Stimulated activated CD8-positive, alpha-beta memory T cell treated with anti-CD3 and anti-CD28 coated beads, Interleukin-15, amount 100 ng/mL, for 4 hours (primary cell): Measurements from ENCODE around the gene IST1.
A peak's percentile ranks its signal among the peaks of the same experiment; 100 is the strongest.
"Not testable (repeated sequence)": the region's sequence is repeated elsewhere in the genome, so short reads cannot be mapped to it uniquely, and the experiment has no call there.

Source experiments
- DNase-seq, 2 donors: peaks; one replicate each; pipeline ENCODE4 v3.0.0-alpha.2; 2020; ENCODE audit warnings: low read depth in 2 of 2

Gene IST1

DNA sequence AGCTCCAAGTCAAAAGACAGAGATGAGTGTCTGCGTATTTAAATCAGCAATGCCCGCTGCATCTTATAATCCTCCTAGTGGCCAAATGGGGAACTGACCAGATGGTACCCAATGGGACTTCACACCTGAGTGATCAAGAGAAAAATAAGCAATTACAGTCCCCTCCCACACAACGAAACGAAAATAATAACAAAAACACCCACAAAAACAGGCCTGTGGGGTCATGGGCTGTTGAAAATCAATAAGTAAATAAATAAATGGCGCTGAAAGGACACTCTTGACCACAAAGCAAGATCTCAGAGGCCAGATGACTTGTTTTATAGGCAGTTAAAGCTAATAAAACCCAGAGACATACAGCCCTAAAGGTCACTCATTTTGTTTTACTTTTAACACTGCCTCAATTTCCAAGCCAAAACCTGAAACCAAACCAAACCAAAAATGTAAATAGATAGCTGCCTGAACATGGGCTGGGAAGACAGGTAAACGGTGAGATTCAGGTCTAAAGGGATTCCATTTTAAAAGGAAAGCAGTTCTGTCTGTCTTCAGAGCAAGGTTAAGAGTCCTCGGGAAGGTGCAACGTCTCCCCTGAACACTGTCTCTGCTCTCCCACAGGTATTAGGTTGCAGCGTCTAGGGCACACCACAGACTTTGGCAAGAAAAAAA is 12.7 kb upstream of the IST1 start:
- DNase-seq: peak in 1 of 2 donors; percentile 57

DNA sequence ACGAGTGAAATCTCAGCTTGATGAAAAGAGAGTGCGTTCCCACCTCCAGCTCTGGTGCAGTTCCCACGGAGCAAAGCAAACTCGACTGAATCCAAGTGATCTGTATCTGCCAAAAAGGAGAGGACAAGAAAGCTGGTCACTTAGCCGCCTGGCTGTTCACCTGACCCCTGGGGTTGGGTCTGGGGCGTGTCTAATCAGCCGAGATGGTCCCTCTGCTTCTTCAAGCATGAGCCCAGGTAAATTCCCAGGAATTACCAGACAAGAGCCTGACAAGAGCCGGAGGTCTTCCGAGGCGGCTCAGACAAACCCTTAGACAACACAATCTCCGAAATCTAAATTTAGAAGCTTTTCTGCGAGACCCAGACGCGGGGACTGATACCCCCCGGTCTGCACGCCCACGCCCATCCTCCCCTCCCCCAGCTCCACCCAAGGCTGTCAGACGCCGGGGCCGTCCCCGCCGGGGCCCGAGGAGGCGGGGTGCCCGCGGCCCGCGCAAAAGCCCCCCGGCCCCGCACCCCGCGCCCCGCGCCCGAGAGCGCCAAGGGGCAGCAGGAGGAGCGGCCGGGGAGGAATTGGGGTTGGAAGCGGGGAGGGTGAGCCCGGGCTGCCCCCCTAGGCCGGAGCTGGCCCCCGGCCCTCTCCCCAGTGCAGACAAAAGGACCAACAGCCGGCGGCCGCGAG is 12.0 kb upstream of the IST1 start:
- DNase-seq: peak; percentile 42 to 62

DNA sequence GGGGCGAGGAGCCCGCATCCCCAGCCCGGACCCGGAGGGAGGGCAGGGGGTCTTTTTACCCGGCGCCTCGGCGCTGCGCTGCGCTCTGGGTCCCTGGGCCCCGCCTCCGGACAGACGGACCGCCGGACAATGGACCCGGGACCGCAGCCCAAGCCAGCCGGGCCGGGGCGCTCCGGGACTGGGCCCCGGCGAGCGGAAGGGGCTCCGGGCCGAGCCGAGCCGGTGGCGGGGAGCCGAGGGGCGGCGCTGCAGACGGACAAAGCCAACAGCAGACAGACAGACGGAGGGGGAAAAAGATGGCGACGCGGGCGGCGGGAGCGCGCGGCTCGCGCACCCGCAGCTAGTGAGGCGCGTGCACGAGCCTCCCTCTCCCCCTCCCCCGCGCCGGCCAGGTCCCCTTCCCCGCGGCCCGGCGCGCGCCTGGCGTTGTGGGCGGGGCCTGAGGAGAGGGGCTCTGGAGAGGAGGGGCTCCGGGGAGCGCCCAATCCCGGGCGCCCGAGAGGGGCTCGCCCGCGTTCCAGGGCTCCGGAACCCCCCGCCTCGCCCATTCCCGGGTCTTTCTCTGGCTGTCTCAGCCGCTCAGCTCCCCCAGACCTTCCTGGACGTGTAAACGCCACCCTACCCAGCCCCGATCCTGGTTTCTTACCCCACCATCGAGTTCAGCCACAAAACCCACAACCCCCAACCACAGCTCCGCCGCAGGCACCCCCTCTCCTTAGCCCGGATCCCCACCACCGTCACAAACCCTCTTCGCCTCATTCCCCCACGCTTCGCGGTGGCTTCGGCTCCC is 11.3 kb upstream of the IST1 start, which contains the start of gene ZNF821:
TSS of gene ZNF821 (minus strand) at position 334 of the 790 bp plus-strand sequence. CDS start 4,236 bp downstream, outside the sequence.
- DNase-seq: peak; percentile 32 to 50

DNA sequence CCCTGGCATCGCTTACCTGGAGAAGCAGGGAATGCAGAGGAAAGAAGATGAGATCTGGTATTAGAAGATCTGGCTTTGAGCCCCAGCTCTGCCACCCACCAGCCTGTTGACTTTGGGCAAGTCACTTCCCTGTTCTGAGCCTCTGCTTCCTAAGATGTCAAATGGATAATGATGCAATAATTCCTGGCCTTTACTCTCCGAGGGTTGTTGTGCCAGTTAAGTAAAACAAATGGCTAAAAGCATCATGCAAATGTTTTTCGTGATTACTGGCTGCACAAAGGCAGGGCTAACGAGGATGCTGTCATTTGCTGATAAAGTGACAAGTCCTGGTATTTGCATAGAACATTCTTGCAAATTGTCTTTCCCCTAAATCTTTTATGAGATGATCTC is 10.1 kb upstream of the IST1 start:
- no peak for DNase-seq

DNA sequence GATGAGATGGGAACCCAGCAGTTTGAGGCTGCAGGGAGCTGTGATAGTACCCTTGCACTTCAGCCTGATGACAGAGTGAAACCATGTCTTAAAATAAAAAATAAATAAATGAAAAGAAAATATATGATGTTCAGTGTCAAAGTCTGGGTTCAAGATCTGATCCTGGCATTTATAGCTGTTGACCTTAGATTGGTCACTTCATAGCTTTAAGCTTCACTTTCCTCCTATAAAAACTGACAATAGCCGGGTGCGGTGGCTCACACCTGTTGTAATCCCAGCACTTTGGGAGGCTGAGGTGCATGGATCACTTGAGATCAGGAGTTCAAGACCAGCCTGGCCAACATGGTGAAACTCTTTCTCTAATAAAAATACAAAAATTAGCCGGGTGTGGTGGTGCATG is 6.2 kb upstream of the IST1 start:
- no peak for DNase-seq

DNA sequence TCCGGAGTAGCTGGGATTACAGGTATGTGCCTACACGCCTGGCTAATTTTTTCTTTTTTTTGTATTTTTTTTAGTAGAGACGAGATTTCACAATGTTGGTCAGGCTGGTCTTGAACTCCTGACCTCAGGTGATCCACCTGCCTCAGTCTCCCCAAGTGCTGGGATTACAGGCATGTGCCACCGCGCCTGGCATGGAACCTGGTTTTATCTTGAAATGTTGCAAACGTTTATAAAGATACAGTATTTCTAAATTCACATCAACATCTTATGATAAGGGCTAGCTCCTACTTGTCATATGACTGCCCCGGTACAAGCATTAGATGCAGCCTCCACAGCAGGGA is 1.5 kb upstream of the IST1 start:
- DNase-seq: no peak

DNA sequence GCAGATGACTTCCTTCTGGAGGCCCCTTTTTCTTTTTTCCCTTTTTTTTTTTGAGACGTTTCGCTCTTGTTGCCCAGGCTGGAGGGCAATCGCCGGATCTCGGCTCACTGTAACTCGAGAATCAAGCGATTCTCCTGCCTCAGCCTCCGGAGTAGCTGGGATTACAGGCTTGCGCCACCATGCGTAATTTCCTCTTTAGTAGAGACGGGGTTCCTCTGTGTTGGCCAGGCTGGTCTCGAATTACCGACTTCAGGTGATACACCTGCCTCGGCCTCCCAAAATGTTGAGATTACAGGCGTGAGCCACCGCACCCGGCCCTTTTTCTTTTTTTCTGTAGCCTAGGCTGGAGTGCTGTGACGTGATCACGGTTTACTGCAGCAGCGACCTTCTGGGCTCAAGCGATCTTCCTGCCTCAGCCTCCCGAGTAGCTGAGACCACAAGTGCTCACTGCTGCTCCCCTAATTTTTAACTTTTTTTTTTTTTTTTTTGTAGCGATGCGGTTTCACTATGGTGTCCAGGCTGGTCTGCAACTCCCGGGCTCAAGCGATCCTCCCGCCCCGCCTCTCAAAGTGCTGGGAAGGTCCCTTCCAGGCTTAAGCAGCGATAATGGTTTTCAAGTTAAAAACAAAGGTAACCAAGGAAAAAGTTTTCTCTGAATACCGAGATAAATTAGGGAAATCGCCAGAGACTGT is 956 bp upstream of the IST1 start:
- DNase-seq: no peak

DNA sequence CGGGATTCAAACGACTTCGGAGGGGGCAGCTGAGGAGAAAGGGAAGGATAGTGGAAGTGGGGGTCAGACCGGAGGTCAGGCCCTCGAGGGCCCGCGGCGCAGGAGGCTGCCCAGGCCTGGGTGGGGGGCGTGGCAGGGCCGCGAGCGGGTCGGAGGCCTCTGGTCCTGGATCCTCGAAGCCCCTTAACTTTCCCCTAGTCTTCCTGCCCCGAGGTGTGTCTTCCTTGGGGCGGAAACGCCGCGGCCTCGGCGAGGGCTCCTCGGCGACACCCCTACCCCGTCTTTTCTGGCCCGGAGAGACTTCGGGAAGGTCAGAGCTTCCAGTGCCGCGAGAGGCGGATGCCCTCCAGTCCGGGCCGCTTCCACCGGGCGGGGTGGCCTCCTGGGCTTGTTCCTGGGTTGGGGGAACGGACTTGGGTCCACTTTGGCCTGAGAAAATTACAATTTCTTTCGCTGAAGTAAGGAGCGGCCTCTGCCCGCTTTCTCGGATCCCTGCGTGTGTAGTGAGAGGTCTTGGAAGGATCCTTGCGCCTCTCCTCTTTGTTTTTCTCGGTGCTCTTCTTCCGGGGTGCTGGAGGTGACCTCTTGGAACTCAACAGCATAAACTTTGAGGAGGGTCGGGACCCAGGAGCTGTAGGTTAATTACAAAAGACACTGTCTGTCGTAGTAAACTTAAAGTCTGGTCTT is 491 bp downstream of the IST1 start:
- no peak for DNase-seq

DNA sequence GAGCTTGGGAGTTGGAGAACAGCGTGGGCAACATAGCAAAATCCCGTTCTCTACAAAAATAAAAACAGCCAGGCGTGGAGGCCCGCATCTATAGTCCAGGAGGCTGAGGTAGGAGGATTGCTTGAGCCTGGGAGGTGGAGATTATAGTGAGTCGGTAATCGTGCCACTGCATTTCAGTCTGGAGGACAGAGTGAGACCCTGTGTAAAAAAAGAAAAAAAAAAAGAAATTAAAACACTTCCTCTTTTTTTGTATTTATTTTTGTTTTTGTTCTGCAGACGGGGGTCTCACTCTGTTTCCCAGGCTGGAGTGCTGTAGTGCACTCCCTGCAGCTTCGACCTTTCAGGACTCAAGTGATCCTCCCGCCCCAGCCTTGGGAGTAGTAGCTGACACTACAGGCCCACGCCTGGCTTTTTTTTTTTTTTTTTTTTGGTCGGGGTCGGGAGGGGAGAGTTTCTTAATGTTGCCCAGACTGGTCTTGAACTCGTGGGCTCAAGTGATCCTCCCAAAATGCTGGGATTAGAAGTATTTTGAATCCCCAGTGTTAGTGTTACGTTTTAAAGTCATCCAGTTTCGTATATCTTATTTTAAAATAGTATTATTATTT is 1.5 kb downstream of the IST1 start:
- DNase-seq: no peak

DNA sequence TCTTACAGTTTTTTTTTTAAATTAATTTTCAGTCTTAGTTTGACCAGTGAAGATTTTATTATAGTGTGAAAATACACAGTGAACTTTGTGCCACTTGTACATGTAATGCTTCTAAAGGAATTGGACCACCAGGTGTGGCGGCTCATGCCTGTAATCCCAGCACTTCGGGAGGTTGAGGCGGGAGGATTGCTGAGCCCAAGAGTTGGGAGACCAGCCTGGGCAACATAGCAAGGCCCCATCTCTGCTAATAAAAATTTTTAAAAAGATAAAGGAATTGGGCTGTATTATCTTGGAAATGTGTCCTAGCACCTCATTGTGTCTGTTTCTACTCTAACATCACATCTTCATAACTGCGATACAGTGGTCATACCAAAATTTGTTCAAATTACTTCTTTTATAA is 3.8 kb downstream of the IST1 start:
- DNase-seq: no peak

DNA sequence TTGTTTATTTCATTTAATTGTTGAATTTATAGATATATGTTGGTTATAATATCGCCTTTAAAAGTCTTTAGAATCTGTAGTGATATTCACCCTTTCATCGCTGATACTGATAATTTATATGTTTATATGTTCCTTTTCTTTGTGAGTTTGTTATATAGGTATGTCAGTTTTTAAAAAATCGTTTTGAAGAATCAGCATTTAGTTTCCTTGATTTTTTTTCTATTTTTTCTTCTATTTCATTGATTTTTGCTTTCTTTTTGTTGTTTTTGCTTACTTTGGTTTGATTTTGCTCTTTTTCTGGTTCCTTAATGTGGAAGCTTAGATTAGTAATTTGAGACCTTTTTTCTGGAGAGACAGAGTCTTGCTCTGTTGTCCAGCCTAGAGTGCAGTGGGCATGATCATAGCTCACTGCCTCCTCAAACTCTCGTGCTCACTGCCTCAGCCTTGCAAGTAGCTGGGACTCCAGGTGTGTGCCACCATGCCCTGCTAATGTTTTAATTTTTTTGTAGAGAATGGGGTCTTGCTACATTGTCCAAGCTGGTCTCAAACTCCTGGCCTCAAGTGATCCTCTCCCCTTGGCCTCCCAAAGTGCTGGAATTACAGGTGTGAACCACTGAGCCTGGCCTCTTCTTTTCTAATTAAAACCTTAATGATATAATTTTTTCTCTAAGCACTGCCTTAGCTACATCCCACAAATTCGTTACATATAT is 7.5 kb downstream of the IST1 start:
- DNase-seq: no peak

DNA sequence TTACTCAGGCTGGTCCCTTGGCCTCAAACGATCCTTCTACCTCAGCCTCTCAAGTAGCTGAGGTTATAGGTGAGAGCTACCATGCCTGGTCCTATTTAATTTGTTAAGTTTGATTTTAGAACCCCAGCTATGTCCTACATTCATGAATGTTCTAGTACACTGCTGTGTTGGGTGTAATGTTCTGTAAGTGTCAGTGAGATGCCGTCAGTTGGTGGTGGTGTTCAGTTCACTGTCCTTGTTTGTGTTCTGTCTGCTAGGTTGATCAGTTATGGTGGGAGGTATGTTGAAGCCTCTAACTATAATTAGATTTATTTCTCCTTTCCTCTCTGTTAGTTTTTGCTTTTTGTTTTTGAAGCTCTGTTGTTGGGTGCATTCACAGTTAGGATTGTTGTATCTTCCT is 8.3 kb downstream of the IST1 start:
- no peak for DNase-seq

DNA sequence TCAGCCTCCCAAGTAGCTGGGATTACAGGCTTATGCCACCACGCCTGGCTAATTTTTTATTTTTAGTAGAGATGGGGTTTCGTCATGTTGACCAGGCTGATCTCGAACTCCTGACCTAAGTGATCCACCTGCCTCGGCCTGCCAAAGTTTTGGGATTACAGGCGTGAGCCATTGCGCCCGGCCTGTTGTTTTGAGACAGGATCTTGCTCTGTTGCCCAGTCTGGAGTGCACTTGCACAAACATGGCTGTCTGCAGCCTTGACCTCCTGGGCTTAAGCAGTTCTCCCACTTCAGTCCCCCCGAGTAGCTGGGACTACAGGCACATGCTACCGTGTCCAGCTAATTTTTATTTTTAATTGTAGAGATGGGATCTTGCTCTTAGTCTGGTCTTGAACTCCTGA is 8.9 kb downstream of the IST1 start:
- no peak for DNase-seq

DNA sequence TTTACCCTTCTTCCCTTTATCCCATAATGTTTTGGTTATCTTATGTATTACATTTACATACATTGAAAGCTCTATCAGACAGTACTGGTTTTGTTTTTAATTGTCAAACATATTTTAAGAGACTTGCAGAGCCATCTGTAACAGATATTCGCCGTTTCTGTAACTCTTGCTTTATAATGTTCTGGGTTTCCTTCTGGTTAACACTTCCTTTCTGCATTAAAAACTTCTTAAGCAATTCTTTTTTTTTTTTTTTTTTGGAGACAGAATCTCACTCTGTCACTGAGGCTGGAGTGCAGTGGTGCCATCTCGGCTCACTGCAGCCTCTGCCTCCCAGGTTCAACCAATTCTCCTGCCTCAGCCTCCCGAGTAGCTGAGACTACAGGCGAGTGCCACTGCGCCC is 10.4 kb downstream of the IST1 start:
- DNase-seq: not testable (repeated sequence)

DNA sequence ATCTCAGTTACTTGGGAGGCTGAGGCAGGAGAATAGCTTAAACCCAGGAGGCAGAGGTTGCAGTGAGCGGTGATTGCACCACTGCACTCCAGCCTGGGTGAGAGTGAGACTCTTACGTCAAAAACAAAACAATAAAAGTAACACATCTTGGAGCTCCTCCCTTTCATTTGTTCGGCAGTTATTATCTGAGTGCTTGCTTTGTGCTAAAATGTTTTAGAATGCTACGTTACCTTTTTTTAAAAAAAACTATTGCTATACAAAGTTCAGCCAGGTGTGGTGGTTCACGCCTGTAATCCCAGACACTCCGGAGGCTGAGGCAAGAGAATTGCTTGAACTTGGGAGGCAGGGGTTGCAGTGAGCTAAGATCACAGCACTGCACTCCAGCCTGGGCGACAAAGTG is 15.8 kb downstream of the IST1 start:
- no peak for DNase-seq

DNA sequence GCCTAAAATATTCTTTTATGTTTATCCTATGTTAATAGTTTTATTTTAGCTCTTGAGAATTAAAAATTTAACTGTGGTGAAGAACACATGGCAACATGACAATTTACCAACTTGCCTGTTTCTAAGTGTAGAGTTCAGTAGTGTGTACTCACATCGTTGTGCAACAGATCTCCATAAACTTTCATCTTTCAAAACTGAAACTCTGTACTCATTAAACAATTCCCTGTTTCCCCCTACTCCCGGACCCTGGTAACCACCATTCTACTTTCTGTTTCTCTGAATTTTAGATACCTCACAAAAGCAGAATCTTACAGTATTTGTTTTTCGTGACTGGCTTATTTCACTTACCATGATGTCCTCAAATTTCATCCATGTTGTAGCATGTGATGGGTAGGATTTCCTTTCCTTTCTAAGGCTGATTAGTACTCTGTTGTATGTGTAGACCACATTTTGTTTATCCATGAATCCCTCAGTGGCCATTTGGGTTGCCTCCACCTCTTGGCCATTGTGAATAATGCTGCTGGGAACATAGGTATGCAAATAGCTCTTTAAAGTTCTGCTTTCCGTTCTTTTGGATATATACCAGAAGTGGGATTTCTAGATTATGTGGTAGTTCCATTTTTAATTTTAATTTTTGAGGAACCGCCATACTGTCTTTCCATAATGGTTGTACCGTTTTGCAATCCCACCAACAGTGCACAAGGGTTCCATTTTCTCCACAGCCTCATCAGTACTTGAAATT is 17.4 kb downstream of the IST1 start:
- DNase-seq: no peak

DNA sequence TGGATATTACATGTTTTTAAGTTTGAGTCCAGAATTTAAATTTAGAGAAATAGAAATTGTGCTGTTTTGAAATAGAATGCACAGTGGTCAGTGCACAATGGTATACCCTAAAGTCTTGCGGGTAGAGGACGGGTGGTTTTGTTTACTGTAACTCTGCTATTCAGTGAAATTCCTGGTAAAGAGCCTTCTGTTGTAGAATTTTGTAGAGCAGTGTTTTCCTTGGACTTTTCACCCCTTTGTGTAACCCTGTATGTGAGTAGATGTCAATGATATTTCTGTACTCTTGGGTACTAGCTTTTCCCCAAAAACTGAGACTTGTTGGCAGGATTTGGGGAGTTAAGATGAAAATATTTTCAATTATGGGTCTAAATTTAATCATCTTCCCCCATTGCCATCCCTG is 19.5 kb downstream of the IST1 start:
- DNase-seq: no peak

DNA sequence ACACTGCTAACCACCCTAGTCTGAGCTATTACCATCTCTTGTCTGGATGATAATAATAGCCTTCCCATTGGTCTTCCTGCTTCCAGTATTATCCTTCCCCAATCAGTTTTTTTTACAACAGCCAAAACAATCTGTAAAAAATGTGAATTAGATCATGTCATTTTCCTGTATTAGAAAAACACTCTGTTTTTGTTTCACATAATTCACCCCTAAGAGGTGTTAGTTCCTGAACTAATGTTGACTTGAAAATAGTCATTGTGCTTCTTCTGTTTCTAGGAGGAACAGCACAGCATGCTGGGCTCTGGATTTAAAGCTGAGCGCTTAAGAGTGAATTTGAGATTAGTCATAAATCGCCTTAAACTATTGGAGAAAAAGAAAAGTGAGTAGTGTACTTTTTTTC is 20.0 kb downstream of the IST1 start:
- no peak for DNase-seq

DNA sequence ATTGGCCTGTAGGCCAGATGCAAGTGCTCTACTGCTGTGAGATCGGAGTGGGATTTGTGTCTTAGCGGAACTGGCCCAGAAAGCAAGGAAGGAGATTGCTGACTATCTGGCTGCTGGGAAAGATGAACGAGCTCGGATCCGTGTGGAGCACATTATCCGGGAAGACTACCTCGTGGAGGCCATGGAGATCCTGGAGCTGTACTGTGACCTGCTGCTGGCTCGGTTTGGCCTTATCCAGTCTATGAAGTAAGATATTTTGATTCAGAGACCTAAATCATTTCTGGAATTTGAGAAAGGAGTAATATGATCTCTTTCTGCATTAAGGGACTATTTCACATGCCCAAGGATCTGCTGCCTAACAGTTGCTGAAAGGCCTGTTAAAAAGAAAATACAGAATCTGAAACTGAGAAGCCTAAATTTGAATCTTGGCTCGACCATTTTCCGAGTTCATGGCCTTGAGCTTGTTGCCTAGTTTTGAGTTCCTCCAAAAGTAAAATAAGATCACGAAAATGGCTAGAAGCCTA is 21.1 kb downstream of the IST1 start:
- DNase-seq: no peak

DNA sequence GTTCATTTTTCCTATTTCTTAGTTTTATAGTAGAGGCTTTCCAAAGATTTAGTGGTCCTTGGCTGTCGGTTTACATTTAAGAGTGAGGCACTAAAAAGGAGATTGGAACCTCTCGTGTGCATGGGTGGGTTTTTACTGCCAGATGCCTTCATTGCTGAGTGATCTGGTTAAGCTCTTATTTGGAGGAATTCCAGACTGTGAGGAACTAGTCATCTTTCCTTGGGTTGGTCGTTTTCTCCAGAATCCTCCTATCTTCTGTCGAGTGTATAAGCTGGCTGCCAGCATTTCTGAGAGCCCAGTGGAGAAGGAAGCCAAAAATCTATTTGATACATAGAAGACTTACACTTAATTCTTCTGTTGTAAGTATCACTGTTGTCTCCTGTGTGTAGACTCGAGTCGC is 22.6 kb downstream of the IST1 start:
- no peak for DNase-seq
